ENCODE data around the gene ATAD3B. TPM values are rescaled to one million over a fixed set of nuclear protein-coding genes. Genes with fewer than 3 reads are reported as not detected.

Gene ATAD3B
- polyA plus RNA-seq, 4 donors: 17.4 to 34.5 (median 19.4) TPM

- 82 to 91% (median 90%) methylated on average over 14 to 15 of the region's 15 CpGs for WGBS, 3 donors
- Histone ChIP-seq H3K9me3 (ENCODE audit: control insufficient read depth in 2 of 2, insufficient read depth in 1 of 2, low read depth in 1 of 2, low read length in 1 of 2) (peaks cover 0 to 2% of the 10 kb centered on the region in 2 donors), H3K36me3 (ENCODE audit: control insufficient read depth in 3 of 3, insufficient read depth in 2 of 3, low read depth in 1 of 3, low read length in 3 of 3) (peaks cover 0 to 32% (median 4%) of the 10 kb centered on the region in 3 donors), H3K4me3 (ENCODE audit: low read depth in 1 of 3, low read length in 3 of 3) (no peak overlapping the region), H3K27ac (ENCODE audit: low read depth in 1 of 3, low read length in 2 of 3) (no peak overlapping the region), H3K4me1 (ENCODE audit: control insufficient read depth in 3 of 3, insufficient read depth in 2 of 3, low read depth in 1 of 3, low read length in 2 of 3) (no peaks in the 10 kb centered on the region), H3K27me3 (ENCODE audit: control insufficient read depth in 3 of 3, insufficient read depth in 3 of 3, low read length in 3 of 3) (peaks cover 0 to 13% (median 0%) of the 10 kb centered on the region in 3 donors)
- FAIRE-seq: no peak
- no peak for DNase-seq
Measured at GRCh38 chr1:1536938-1537546, 65.5 kb downstream of the ATAD3B start.

DNA sequence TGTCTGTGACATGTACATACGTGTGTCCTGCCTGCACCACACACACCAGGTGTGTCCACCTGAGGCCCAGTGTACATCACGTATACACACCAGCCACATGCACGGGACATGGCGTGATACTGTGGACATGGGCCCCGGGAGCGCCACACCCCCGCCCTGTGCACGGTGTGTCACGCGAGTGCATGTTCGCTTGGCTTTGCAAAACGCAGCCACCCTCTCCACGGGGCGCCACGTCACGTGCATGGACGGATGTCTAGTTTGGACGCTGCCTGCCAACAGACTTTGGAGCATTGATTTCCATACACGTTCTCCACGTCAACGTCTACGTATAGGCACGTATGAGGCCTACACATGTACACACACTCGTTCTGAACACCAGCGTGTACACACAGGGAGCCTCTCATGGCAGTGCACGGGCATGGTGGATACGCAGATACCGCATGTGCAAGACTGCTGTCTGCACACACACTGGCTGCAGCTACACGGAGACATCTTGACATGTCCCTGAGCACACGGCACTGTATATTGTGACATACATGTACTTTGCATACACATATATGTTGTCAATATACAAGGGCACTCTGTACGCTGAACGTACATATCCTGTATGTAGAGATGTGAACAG, 66.2 kb downstream of the ATAD3B start:
- no peak for DNase-seq
- peaks cover 0 to 13% (median 0%) of the 10 kb centered on the region in 3 donors for H3K27me3 ChIP-seq (ENCODE audit: control insufficient read depth in 3 of 3, insufficient read depth in 3 of 3, low read length in 3 of 3)
- WGBS, 3 donors: 87 to 94% (median 90%) methylated on average over 32 of the region's 32 CpGs
- no peak overlapping the region for H3K4me3 ChIP-seq (ENCODE audit: low read depth in 1 of 3, low read length in 3 of 3)
- H3K27ac ChIP-seq (ENCODE audit: low read depth in 1 of 3, low read length in 2 of 3): no peak overlapping the region
- FAIRE-seq: no peak
- H3K36me3 ChIP-seq (ENCODE audit: control insufficient read depth in 3 of 3, insufficient read depth in 2 of 3, low read depth in 1 of 3, low read length in 3 of 3): peaks cover 1 to 34% (median 4%) of the 10 kb centered on the region in 3 donors
- no peaks in the 10 kb centered on the region for H3K9me3 ChIP-seq (ENCODE audit: control insufficient read depth in 2 of 2, insufficient read depth in 1 of 2, low read depth in 1 of 2, low read length in 1 of 2)
- peaks cover 0 to 5% (median 0%) of the 10 kb centered on the region in 3 donors for H3K4me1 ChIP-seq (ENCODE audit: control insufficient read depth in 3 of 3, insufficient read depth in 2 of 3, low read depth in 1 of 3, low read length in 2 of 3)

DNA sequence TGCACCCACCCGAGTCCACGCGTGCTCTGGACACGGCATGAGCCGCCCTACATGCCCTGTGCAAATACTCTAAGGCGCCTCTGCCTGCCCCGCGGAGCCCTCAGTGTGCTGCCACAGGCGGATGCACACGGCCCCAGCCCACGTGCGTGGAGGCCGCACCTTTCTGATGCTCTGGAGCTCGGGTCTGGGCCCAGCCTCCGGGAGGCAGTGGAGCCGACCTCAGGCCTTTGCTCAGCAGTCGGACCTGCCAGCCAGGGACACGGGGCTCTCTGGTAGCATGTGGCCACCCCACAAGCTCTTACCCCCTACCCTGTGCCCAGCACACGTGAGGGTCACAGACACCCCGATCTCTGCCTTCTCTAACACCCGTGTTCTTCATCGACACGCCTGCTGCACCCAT, 66.8 kb downstream of the ATAD3B start:
- no peak overlapping the region for H3K4me3 ChIP-seq (ENCODE audit: low read depth in 1 of 3, low read length in 3 of 3)
- DNase-seq: no peak
- no peaks in the 10 kb centered on the region for H3K9me3 ChIP-seq (ENCODE audit: control insufficient read depth in 2 of 2, insufficient read depth in 1 of 2, low read depth in 1 of 2, low read length in 1 of 2)
- WGBS, 3 donors: 82 to 91% (median 85%) methylated on average over 23 of the region's 23 CpGs
- no peak for FAIRE-seq
- peaks cover 0 to 13% (median 0%) of the 10 kb centered on the region in 3 donors for H3K27me3 ChIP-seq (ENCODE audit: control insufficient read depth in 3 of 3, insufficient read depth in 3 of 3, low read length in 3 of 3)
- peaks cover 4 to 37% (median 4%) of the 10 kb centered on the region in 3 donors for H3K36me3 ChIP-seq (ENCODE audit: control insufficient read depth in 3 of 3, insufficient read depth in 2 of 3, low read depth in 1 of 3, low read length in 3 of 3)
- peaks cover 0 to 10% (median 0%) of the 10 kb centered on the region in 3 donors for H3K4me1 ChIP-seq (ENCODE audit: control insufficient read depth in 3 of 3, insufficient read depth in 2 of 3, low read depth in 1 of 3, low read length in 2 of 3)
- H3K27ac ChIP-seq (ENCODE audit: low read depth in 1 of 3, low read length in 2 of 3): no peak overlapping the region

GRCh38 chr1:1538989-1539309, 67.4 kb downstream of the ATAD3B start:
- H3K4me1 ChIP-seq (ENCODE audit: control insufficient read depth in 3 of 3, insufficient read depth in 2 of 3, low read depth in 1 of 3, low read length in 2 of 3): peaks cover 0 to 16% (median 0%) of the 10 kb centered on the region in 3 donors
- DNase-seq (no peak), FAIRE-seq (no peak)
- 84 to 91% (median 86%) methylated on average over 18 of the region's 18 CpGs for WGBS, 3 donors
- H3K4me3 ChIP-seq (ENCODE audit: low read depth in 1 of 3, low read length in 3 of 3): no peak overlapping the region
- no peak overlapping the region for H3K27ac ChIP-seq (ENCODE audit: low read depth in 1 of 3, low read length in 2 of 3)
- H3K27me3 ChIP-seq (ENCODE audit: control insufficient read depth in 3 of 3, insufficient read depth in 3 of 3, low read length in 3 of 3): peaks cover 0 to 13% (median 0%) of the 10 kb centered on the region in 3 donors
- peaks cover 4 to 41% (median 4%) of the 10 kb centered on the region in 3 donors for H3K36me3 ChIP-seq (ENCODE audit: control insufficient read depth in 3 of 3, insufficient read depth in 2 of 3, low read depth in 1 of 3, low read length in 3 of 3)
- H3K9me3 ChIP-seq (ENCODE audit: control insufficient read depth in 2 of 2, insufficient read depth in 1 of 2, low read depth in 1 of 2, low read length in 1 of 2): no peaks in the 10 kb centered on the region

DNA sequence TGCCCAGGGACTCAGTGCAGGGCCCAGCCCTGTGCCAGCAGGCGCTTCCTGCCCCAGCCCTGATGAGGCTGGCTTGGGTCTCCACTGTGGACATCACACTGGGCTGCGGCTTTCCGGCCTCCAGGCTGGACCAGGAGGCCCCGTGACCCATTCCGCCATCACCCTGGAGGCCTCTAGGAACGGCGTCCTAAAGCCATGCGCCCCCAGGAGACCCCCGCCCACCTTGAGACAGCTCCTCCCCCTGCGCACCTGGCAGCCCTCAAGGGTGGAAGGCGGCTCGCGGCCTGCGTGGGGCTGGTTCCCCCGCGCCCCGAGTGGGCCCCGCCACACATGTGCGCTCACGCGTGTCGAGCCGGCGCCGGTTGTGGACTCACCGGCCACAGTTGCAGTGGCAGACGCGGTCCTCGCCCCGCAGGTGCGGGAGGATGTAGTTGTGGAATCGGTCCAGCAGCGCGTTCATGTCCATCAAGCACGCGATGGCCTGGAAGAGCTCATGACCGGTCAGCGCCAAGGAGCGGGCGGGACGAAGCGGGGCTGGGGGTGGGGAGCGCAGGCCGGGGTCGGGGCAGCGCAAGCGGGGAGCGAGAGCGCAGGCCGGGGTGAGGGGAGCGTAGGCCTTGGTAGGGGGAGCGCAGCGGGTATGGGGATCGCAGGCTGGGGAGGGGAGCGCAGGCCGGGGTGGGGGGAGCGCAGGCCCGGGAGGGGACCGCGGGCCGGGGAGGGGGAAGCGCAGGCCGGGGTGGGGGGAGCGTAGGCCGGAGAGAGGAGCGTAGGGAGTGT, 67.9 kb downstream of the ATAD3B start:
- 15 to 30% (median 16%) methylated on average over 47 to 66 of the region's 66 CpGs for WGBS, 3 donors
- H3K4me1 ChIP-seq (ENCODE audit: control insufficient read depth in 3 of 3, insufficient read depth in 2 of 3, low read depth in 1 of 3, low read length in 2 of 3): peaks cover 0 to 16% (median 0%) of the 10 kb centered on the region in 3 donors
- H3K4me3 ChIP-seq (ENCODE audit: low read depth in 1 of 3, low read length in 3 of 3): peak overlapping the region; percentile 9 to 46 (median 46)
- no peaks in the 10 kb centered on the region for H3K9me3 ChIP-seq (ENCODE audit: control insufficient read depth in 2 of 2, insufficient read depth in 1 of 2, low read depth in 1 of 2, low read length in 1 of 2)
- peak in 1 of 2 donors; percentile 31 for DNase-seq
- peaks cover 4 to 40% (median 4%) of the 10 kb centered on the region in 3 donors for H3K36me3 ChIP-seq (ENCODE audit: control insufficient read depth in 3 of 3, insufficient read depth in 2 of 3, low read depth in 1 of 3, low read length in 3 of 3)
- no peak overlapping the region for H3K27ac ChIP-seq (ENCODE audit: low read depth in 1 of 3, low read length in 2 of 3)
- FAIRE-seq: no peak
- H3K27me3 ChIP-seq (ENCODE audit: control insufficient read depth in 3 of 3, insufficient read depth in 3 of 3, low read length in 3 of 3): peaks cover 0 to 13% (median 0%) of the 10 kb centered on the region in 3 donors

DNA sequence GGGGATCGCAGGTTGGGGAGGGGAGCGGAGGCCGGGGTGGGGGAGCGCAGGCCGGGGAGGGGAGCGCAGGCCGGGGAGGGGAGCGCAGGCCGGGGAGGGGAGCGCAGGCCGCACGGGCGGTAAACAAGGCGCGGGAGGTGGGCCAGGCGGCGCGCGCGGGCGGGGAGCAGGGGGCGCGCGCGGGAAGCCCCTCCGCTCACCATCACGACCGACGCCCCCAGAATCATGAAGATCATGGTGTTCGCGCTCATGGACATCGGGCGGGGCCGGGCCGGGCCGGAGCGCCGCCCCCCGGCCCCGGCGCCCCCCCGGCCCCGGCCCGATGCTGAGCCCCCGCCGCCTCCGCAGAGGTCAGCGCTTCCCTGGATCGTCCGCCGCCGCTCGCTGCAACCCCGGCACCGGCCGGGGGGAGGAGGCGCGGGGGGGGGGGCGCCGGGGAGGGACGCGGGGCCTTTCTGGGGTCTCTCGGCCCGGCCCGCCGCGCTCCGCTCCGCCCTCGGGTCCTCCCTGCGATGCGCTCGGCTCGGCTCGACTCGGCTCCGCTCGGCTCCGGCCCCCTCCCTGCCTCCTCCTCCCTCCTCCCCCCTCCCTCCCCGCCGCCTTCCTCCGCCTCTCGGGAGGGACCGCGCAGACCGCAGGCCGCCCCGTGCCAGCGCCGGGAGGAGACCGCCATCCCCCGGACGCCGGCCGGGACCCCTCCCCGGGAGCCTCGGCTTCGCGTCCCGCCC, 68.7 kb downstream of the ATAD3B start, which contains the start of gene TMEM240:
TSS of gene TMEM240 (minus strand) at position 535 of the 728 bp plus-strand sequence. CDS start at position 257, 278 bp downstream.
- H3K27ac ChIP-seq (ENCODE audit: low read depth in 1 of 3, low read length in 2 of 3): no peak within 1 kb of the TSS
- FAIRE-seq (no peak), DNase-seq (peak; percentile 20 to 62)

DNA sequence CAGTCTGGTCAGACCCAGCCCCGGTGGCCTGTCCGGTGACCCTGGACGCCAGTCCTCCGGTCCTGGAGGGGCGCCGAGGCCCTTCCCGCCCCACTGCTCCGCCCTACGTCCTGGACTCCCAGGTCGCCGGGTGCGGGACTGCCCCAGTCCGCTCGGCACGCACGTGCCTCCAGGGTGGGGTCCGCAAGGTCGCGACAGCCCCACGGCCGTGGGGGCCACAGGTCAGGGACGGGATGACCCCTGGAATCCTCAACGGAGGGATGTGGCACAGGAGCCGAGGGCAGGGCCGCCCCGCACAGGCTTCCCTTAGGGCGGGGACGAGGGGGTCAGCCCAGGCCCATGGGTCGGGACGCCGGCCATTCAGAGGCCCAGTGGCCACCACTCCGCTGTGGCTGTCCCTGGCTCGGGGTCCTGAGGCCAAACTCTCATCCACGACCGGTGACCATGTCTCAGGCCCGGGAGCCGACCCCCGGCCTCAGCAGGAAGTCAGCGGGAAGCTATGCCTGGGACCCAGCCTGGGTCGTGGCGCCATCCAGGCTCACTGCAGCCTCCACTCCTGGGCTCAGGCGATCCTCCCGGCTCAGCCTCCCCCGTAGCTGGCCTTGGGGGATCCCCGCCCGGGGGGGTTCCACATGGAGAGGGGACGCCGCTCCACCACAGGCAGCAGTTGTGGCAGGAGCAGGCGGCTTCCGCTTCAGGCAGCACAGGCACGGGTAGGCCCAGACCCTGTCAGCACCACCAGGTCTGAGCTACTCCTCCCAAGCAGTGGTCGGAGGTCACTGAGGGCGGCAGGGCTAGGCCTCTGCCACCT, 69.5 kb downstream of the ATAD3B start:
- no peak overlapping the region for H3K27ac ChIP-seq (ENCODE audit: low read depth in 1 of 3, low read length in 2 of 3)

More for the DNA sequence above, 68.7 kb downstream of the ATAD3B start, which contains the start of gene TMEM240:
- WGBS, 3 donors: 1 to 2% (median 2%) methylated on average over 12 to 97 of the region's 100 CpGs
- Histone ChIP-seq H3K9me3 (ENCODE audit: control insufficient read depth in 2 of 2, insufficient read depth in 1 of 2, low read depth in 1 of 2, low read length in 1 of 2) (no peaks in the 10 kb centered on the region), H3K4me3 (ENCODE audit: low read depth in 1 of 3, low read length in 3 of 3) (peak within 1 kb of the TSS; percentile 24 to 46 (median 46)), H3K27me3 (ENCODE audit: control insufficient read depth in 3 of 3, insufficient read depth in 3 of 3, low read length in 3 of 3) (peaks cover 0 to 13% (median 0%) of the 10 kb centered on the region in 3 donors), H3K36me3 (ENCODE audit: control insufficient read depth in 3 of 3, insufficient read depth in 2 of 3, low read depth in 1 of 3, low read length in 3 of 3) (peaks cover 4 to 40% (median 4%) of the 10 kb centered on the region in 3 donors), H3K4me1 (ENCODE audit: control insufficient read depth in 3 of 3, insufficient read depth in 2 of 3, low read depth in 1 of 3, low read length in 2 of 3) (peaks cover 0 to 16% (median 0%) of the 10 kb centered on the region in 3 donors)

More for the DNA sequence above, 69.5 kb downstream of the ATAD3B start:
- no peak for FAIRE-seq
- Histone ChIP-seq H3K4me3 (ENCODE audit: low read depth in 1 of 3, low read length in 3 of 3) (peak overlapping the region in 2 of 3 donors; percentile 24 to 46), H3K27me3 (ENCODE audit: control insufficient read depth in 3 of 3, insufficient read depth in 3 of 3, low read length in 3 of 3) (peaks cover 0 to 13% (median 0%) of the 10 kb centered on the region in 3 donors), H3K36me3 (ENCODE audit: control insufficient read depth in 3 of 3, insufficient read depth in 2 of 3, low read depth in 1 of 3, low read length in 3 of 3) (peaks cover 4 to 40% (median 4%) of the 10 kb centered on the region in 3 donors), H3K4me1 (ENCODE audit: control insufficient read depth in 3 of 3, insufficient read depth in 2 of 3, low read depth in 1 of 3, low read length in 2 of 3) (peaks cover 0 to 16% (median 0%) of the 10 kb centered on the region in 3 donors), H3K9me3 (ENCODE audit: control insufficient read depth in 2 of 2, insufficient read depth in 1 of 2, low read depth in 1 of 2, low read length in 1 of 2) (no peaks in the 10 kb centered on the region)
- 60 to 64% (median 60%) methylated on average over 35 to 53 of the region's 53 CpGs for WGBS, 3 donors
- DNase-seq: no peak
